GM21526 (cell line): ENCODE measurements around the gene ANKRD13D.

ENCODE experiments used
- ATAC-seq: cut with Tn5 transposase; IDR thresholded peaks from one replicate; pipeline ENCODE4 v1.9.1; 2021; ENCODE audit warnings: moderate library complexity; ENCODE audit not compliant: unreplicated experiment, low FRiP score

ANKRD13D gene

DNA sequence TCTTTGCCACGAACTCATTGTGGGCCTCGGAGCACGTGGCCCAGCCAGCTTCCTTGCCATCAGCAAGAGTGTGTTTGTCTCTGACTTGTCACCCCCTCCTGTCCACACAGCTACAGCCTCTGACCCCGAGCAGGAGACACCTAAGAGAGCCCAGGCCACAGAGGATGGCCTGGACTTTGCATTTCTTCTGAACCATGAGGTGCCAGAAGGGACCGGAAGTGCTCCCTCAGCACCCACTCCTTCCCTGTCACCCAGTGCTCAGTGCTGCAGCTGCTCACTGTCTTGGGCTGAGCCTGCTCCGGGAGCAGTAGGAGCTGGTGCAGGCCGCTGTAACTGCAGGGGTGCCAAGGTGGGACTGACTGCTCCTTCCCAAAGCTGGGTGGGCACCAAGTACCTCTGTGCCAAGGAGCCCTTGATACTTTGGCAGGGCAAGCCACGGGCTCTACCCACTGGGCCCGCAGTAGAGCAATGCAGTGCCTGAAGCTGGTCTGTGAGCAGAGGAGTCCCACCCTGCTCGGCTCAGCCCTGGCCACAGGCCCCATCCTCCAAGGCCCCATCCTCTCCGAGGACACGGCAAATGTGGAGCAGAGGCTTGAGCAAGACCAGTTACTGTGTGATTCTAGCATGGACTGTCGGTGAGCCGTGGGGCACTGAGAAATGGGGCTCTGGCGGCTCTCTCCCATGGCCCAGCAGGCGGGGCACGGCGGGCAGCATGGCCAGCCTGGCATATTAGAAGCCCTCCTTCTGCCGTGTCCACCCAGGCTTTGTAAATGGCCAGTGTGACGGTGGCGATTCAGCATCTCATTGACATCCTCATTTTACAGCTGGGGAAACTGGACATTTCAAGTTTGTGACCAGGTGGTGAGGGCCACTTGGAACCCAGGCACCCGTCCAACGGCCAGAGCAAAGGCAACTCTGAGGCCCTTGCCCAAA lies 16.5 kb upstream of the ANKRD13D start:
- ATAC-seq: no peak

DNA sequence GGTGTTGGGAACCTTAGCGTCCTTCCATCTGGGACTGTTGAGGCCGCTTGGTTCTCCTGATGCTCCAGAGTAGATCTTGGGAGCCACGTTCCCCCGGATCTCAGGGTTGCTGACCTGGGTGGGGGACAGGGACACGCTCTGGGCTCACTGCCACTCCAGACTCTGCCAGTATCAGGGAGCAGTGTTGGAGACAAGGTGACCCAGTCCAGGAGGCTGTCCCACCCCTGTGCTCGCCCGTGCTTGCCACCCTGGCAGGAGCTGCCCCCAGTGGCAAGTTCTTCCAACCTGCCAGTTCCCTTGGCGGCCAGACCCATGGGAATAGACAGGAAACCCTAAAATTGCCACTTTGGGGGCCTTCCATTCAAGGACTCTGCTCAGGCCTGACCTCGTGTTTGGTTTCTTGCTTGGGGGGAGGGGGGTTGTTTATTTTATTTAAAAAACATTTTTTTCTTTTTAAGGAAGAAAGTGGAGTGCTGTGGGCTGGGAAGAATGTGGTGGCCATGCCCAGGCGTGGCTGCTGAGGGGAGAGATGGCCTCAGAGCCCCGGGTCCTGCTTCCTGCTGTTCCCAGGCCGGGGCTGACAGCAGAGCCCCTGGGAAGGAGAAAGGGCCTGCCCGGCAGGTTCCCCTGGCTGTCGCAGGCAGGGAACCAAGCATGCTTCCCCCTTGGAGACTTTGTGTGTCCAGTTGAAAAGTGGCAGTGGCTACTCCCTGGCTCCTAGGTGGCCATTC lies 15.7 kb upstream of the ANKRD13D start:
- ATAC-seq: no peak

DNA sequence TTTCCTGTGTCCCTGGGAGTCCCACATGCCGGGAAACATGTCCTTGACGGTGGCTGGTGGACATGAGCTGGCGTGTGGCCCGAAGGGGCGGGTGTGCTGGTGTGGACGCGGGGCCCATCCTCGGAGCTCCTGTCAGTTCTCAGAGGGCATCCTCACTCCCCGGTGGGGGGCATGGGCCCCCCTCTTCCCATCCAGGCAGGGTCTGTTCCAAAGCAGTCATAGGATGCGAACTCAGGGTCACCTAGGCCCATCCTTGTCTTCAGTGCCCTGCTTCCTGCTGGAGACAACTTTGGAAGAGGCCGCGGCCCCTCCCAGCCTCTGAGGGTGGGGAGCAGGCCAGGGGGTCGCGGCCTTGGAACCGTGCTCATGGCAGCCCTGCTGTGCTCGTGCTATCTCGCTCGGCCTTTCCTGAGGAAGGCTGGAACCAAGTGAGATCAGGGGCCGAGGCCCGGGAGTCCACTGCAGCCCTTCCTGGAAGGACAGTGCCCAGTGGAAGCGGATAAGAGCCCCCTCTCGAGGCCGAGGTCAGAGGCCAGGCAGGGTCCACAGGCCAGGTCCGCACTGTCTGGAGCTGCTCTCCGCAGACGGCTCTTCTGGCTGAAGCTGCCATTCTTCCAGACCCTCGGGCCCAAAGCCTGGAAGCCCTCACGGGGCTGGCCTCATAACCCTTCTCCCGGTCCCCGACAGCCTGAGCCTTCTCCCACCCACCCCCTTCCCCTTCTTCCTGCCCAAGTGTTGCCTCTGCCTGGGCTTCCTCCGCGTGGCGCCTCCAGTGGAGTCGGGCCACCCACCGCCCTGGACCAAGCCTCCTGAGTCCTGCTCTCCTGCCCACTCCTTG lies 14.1 kb upstream of the ANKRD13D start:
- no peak for ATAC-seq

DNA sequence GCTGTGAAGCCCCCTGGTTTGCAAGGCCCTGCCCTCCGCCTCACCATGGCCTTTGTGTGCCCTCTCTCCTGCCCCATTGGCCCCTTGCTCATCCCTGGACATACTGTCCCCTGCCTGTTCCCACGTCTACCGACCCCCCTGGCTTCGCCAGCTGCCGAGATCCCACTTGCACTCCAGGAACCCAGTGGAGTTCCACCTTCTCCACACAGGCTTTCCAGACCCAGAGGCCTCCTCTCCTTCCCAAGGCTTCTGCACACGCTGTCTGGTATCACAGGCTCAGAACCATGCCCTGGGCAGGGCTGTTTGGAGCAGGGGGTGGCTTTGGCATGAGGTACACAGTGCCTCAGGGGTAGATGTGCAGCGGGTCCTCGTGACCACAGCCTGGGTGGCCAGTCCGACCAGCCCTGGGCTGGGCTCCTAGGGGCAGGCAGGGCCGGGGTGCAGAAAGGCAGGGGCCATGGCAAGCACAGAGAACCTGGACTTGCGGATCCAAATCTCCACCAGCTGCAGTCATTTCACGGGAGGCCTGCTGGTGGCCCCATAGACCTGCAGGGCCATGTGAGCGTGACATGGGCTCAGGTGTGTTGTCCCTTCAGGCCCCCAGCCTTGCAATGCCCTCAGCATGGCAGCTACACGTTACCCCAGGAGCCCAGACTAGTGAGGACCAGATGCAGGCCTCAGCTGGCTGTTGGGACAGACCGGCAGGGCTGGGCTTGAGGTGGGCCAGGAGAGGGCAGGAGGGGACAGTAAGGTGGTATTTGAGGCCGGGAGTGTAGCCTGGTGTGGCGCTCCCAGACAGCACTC lies 13.3 kb upstream of the ANKRD13D start:
- ATAC-seq: no peak

DNA sequence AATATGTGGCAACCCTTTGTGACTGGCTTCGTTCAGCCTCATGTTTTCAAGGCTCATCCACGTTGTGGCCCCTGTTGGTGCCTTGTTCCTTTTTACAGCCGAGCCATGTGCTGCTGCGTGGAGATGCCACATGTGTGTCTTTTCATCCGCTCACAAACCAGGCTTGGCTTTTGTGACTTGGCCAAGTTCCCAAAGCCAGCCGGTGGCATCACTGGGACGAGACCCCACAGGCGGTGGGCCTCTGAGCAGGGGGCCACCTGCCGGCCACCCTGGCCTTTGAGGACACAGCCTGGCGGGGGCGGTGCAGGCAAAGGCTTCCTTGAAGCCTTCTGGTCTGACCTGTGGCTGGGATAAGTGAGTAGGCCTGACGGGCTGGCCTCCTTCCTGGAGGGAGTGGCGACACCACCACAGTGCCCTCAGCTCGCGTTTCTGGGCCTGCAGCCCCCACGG lies 12.3 kb upstream of the ANKRD13D start:
- ATAC-seq: peak; percentile 8

DNA sequence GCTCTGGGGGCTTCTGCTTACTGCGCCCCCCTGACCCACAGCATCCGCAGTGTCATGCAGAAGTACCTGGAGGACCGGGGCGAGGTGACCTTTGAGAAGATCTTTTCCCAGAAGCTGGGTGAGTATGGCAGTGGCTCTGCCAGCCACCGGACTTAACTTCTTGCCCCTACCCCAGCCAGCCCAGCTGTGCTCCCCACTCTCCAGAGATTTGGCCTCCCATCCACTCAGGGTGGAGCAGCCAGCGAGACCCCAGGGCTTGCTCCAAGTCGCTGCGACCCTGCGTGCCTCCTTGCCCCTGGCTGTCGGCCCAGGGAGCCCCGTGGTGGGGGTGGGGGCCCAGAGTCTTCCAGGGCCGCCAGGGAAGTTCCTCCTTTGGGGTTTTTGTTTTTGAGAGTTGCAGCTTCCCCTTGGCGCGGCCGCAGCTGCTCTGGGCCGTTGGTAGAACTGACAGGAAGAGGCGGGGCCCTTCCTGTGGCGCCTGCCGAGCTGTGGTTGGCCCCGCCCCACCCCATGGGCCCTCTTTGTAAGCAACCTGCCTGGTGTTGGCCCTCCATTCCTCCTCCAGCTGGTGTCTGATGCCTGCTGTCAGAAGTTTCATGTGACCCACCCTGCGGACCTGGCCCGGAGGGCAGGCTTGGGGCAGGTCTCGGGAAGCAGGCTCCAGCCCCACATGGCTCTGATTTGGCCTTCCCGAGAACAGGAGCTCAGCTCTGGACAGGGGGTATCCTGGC lies 11.7 kb upstream of the ANKRD13D start:
- ATAC-seq: peak; percentile 48

DNA sequence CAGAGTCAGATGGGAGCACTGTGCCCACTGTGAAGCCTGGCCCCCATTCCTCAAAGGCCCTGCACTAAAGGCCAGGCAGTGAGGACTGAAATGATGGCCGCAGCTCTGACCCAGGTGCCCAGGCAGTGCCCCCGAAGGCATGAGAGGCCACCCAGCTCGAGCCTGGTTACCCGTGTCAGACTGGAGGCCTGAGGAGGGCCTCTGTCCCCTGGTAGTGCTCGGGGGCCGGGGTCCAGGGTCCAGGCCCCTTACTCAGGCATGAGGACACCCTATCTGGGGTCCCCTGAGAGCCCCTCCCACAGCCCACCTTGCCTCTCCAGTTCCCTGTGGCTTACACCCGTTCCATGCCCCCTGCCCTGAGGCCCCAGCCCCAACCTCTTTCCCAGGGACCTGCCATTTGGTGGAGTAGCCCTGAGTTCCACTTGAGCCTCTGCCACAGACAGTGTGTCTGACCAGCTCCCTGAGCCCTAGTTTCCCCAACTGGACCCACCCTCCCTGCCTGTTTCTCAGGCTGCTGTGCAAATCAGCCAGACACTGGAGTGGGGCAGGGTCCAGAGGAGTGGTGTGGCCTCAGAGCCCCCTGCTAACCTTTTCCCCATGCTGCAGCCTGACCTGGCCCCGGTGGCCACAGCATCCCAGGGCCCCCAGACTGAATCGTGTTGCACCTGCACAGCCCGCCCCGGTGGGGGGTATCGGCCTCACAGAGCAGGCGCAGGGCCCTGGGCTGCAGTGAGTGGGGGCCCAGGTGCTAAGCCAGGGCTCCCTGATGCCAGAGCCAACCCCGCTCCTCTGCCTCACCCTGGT lies 10.8 kb upstream of the ANKRD13D start:
- ATAC-seq: no peak

DNA sequence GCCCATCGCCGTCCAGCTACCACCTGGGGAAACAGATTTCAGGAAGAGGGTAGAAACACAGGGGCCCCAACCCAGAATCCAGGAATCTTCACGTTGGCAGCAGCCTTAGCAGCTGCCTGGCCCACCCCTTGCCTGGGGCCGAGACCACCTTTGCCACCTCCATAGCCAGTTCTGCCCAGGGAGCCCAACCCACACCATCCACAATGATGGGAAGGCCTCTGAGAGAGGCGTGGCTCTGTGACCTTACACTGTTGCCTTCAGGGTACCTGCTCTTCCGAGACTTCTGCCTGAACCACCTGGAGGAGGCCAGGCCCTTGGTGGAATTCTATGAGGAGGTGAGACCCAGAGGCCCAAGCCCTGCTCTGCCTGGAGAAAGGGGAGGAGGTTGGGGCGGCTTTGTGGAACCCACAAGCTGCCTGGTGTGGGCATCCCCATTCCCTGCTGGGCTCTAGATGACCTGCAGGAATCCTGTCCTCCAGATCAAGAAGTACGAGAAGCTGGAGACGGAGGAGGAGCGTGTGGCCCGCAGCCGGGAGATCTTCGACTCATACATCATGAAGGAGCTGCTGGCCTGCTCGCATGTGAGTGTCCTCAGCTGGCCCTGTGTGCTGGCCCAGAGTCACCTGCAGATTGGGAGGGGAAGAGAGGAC lies 10.0 kb upstream of the ANKRD13D start:
- no peak for ATAC-seq

DNA sequence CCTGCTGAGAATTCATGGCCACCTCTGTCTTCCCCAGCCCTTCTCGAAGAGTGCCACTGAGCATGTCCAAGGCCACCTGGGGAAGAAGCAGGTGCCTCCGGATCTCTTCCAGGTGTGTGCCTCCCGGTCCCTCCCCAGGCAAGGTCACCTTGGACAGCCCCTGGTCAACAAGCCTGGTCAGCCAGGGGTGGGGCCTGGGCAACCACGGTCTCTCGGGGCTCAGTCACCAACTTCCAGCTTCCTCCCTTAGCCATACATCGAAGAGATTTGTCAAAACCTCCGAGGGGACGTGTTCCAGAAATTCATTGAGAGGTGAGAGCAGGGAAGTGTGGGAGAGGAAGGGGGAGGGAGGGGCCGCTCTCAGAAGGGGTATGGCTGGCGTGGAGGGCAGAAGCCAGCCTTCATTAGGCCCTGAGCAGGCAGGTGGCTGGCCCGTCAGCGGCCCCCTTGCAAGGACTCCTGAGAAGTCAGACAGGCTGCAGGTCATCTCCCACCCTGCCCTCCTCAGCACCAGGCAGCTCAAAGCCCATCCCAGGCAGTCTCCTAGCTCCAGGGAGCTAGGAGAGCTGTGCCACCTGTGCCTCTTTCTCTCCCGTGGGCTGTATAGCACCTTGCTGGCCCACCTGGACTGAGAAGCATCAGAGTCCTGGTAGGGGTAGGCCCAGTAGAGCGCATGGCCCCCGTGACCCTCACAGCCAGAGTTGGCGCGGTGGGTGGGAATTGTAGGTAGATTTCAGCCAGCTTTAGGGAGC lies 9.3 kb upstream of the ANKRD13D start:
- no peak for ATAC-seq

DNA sequence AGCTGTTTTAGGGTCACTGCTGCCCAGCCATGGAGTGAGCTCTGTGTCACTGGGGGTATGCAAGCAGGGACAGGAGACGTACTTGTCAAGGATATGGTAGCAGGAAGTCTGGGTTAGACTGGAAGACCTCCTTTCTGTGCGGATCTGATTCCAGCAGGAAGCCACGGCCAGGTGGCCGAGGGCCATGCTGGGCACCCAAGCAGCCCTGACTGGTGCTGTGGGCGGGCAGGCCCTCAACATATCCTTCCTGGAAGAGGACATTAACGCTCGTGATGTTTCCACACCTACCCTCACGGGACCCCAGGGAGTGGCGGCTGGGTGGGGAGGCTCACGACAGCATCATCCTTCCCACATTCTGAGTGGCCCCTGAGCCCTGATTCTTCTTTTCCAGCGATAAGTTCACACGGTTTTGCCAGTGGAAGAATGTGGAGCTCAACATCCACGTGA lies 8.7 kb upstream of the ANKRD13D start:
- no peak for ATAC-seq

DNA sequence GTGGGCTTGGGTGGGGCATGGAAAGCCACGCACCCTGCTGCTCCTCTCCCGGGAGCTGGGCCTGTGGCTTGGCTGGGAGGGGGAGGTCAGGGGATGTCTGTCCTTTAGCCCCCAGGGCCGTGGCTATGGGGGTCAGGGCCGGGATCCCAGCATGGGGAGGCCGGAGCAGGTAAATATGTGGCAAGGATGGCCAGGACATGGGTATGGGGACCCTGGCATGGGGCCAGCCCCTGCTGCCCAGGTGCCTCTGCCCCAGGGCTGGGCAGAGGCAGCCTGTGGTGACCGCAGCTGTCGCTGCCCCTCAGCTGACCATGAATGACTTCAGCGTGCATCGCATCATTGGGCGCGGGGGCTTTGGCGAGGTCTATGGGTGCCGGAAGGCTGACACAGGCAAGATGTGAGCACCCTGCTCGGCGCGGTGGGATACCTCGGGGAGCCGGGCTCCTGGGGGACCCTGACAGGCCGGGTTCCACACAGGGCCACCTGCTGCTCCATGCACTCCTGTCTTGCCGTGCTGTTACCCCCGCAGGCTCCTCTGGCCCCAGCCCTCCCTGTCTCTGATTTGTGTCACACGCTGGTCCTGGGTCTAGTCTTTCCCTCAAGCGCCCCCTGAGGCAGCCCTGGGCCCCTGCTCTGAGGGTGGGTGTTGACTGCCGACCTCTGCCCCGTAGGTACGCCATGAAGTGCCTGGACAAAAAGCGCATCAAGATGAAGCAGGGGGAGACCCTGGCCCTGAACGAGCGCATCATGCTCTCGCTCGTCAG lies 8.1 kb upstream of the ANKRD13D start:
- ATAC-seq: no peak

DNA sequence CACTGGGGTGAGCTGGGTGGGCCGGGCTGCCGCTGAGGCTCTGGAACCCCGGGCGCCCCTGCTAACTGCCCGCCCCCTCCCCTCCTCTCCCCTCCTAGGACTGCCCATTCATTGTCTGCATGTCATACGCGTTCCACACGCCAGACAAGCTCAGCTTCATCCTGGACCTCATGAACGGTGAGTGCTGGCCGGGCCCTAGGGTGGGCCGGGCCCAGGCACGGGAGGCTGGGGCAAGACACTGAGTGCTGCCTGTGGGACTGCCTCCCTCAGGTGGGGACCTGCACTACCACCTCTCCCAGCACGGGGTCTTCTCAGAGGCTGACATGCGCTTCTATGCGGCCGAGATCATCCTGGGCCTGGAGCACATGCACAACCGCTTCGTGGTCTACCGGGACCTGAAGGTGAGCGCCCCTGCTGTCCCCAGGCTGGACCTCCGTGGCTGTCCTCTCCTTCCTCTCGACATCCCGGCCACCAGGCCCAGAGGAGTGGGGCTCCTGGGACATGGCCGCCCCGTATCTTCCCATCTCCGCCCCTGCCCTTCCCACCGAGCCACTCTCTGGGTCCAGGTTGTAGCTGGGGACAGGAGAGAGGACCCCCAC lies 7.5 kb upstream of the ANKRD13D start:
- no peak for ATAC-seq

DNA sequence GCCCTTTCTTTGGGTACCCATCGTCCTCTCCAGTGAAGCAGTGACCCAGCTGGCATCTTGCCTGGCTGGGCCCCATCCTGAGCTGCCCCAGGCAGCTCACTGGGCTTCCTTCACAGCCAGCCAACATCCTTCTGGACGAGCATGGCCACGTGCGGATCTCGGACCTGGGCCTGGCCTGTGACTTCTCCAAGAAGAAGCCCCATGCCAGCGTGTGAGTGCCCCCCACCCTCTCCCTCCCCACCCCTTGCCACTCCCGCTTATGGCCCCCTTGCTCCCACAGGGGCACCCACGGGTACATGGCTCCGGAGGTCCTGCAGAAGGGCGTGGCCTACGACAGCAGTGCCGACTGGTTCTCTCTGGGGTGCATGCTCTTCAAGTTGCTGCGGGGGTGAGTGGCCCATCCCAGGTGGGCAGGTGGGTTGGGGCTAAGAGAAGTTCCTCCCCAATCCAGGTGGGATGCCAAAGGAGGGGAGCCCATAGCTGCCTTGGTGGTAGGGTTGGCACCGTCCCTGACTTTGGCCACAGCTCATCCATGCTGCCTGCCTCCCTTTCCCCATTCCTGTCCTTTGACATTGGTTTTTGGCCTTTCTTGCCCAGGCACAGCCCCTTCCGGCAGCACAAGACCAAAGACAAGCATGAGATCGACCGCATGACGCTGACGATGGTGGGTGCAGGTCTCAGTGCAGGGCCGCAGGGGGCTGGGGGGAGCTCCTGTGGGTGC lies 6.8 kb upstream of the ANKRD13D start:
- ATAC-seq: no peak

DNA sequence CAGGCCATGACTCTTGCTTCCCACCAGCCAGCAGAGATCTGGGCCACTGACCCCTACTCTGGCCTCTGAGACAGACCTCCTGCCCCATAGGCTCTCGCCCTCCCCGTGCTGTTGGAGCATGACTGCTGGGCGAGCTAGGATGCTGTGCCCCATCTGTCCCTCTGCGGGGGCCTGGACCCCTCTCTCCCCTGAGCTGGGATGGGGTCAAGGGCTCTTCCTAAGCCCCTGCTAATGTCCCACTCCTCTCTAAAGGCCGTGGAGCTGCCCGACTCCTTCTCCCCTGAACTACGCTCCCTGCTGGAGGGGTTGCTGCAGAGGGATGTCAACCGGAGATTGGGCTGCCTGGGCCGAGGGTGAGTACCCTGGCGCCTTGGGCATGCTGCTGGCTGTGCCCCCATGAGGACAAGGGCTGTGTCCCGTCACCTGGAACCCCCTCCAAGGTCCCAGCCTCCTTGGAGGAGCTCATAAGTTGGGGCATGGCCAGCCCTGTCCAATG lies 6.2 kb upstream of the ANKRD13D start:
- ATAC-seq: no peak

DNA sequence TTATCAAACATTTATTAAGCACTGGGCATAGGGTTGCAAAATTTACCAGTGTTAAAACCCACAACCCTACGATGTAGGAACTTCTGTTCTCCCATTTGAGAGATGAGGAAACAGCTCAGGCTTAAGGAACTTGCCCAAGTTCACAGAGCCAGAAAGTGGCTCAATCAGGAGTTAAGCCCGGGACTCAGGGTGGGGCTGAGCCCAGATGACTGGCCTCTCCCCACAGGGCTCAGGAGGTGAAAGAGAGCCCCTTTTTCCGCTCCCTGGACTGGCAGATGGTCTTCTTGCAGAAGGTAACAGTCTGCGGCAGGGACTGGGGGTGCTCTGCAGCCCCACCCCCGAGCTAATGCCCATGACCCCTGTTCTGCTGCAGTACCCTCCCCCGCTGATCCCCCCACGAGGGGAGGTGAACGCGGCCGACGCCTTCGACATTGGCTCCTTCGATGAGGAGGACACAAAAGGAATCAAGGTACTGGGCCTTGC lies 5.6 kb upstream of the ANKRD13D start:
- ATAC-seq: no peak
